MCF 10A (cell line): ENCODE data around the gene DOC2A. TPM values are rescaled to one million over a fixed set of nuclear protein-coding genes. Genes with fewer than 3 reads are reported as not detected.

Source experiments
- BruUV-seq: library from RNA; stranded (reverse); fragments of 400-500 nt; replicated peaks from 2 replicates; lab custom pipeline; 2021; lab: Mats Ljungman, UMichigan
- CTCF ChIA-PET: fragments of 300-600 bp; sonication (Branson Sonifier 250); formaldehyde crosslinking; extraction: SDS; loops from one replicate; lab custom pipeline; 2021; ENCODE audit warnings: antibody characterized with exemption, inconsistent platforms; lab: Yijun Ruan, JAX
- POLR2A ChIA-PET: fragments of 300-600, 350-650 bp; sonication (Branson Sonifier 250); formaldehyde crosslinking; extraction: SDS; loops from one replicate; lab custom pipeline; 2020; ENCODE audit warnings: antibody characterized with exemption, inconsistent platforms; lab: Yijun Ruan, JAX
- DNase-seq: peaks from one replicate; pipeline ENCODE4 v3.0.0-alpha.2; 2018; ENCODE audit not compliant: unreplicated experiment
- H3K27ac Mint-ChIP-seq: one replicate; pipeline ENCODE4 v1.8.0; 2022; ENCODE audit warnings: mild to moderate bottlenecking, low read depth, mixed read lengths; ENCODE audit not compliant: unreplicated experiment
- H3K27me3 Mint-ChIP-seq: one replicate; pipeline ENCODE4 v1.8.0; 2022; ENCODE audit warnings: mixed read lengths; ENCODE audit not compliant: insufficient read depth, unreplicated experiment
- H3K36me3 Mint-ChIP-seq: one replicate; pipeline ENCODE4 v1.8.0; 2022; ENCODE audit warnings: mild to moderate bottlenecking, moderate library complexity, mixed read lengths; ENCODE audit not compliant: insufficient read depth, unreplicated experiment
- H3K4me1 Mint-ChIP-seq: one replicate; pipeline ENCODE4 v1.8.0; 2022; ENCODE audit warnings: mixed read lengths; ENCODE audit not compliant: insufficient read depth, unreplicated experiment
- H3K4me3 Mint-ChIP-seq: one replicate; pipeline ENCODE4 v1.8.0; 2022; ENCODE audit warnings: mild to moderate bottlenecking, moderate library complexity, mixed read lengths; ENCODE audit not compliant: unreplicated experiment
- H3K9me3 Mint-ChIP-seq: one replicate; pipeline ENCODE4 v1.8.0; 2022; ENCODE audit warnings: mixed read lengths; ENCODE audit not compliant: unreplicated experiment
- intact Hi-C: fragments of 100-400 bp; cut with micrococcal nuclease; formaldehyde crosslinking; loops from 2 replicates; pipeline ENCODE4 v1.14.1; 2022
- total RNA-seq: library from RNA; stranded (reverse); gene quantifications from 2 replicates; pipeline ENCODE4 v1.2.3, GENCODE V29; 2022
- TF ChIP-seq, protein P1 (sequence below): fragments of 200-600 bp; IDR thresholded peaks from one replicate; pipeline ENCODE4 v1.8.0; 2022; ENCODE audit warnings: antibody characterized with exemption, mild to moderate bottlenecking; ENCODE audit not compliant: unreplicated experiment

DOC2A gene
- total RNA-seq, 1 experiment from 2014 or later, result 1.2 TPM

GRCh38 chr16:29972500-29972899 is 38.3 kb downstream of the DOC2A start:
- Mint-ChIP-seq H3K4me3 (no peak overlapping the region), H3K36me3 (peaks cover 41% of the 10 kb centered on the region), H3K27me3 (no peaks in the 10 kb centered on the region), H3K9me3 (no peaks in the 10 kb centered on the region), H3K27ac (peak overlapping the region; percentile 98), H3K4me1 (peaks cover 27% of the 10 kb centered on the region)
- ChIA-PET POLR2A (interaction anchor here (1.0 to 5.8 kb wide), 11 partner anchors 11 to 157 kb away, joined by 3 to 75 read pairs (median 6); partner anchors contain the start of genes ASPHD1, CDIPT, HIRIP3 and INO80E), CTCF (interaction anchor here (0.6 to 1.2 kb wide), 9 partner anchors 21 to 1657 kb away, joined by 3 to 6 read pairs (median 3); partner anchors contain the start of genes PAGR1, TBX6 and TLCD3B)
- TF ChIP-seq, protein P1, sequence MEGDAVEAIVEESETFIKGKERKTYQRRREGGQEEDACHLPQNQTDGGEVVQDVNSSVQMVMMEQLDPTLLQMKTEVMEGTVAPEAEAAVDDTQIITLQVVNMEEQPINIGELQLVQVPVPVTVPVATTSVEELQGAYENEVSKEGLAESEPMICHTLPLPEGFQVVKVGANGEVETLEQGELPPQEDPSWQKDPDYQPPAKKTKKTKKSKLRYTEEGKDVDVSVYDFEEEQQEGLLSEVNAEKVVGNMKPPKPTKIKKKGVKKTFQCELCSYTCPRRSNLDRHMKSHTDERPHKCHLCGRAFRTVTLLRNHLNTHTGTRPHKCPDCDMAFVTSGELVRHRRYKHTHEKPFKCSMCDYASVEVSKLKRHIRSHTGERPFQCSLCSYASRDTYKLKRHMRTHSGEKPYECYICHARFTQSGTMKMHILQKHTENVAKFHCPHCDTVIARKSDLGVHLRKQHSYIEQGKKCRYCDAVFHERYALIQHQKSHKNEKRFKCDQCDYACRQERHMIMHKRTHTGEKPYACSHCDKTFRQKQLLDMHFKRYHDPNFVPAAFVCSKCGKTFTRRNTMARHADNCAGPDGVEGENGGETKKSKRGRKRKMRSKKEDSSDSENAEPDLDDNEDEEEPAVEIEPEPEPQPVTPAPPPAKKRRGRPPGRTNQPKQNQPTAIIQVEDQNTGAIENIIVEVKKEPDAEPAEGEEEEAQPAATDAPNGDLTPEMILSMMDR, result no peak
- no peak for DNase-seq
- BruUV-seq, result no TSS peak
- intact Hi-C loops, result no loop called here

- Mint-ChIP-seq H3K27me3 (no peaks in the 10 kb centered on the region), H3K4me3 (no peak overlapping the region), H3K36me3 (peaks cover 46% of the 10 kb centered on the region), H3K4me1 (peaks cover 17% of the 10 kb centered on the region), H3K9me3 (no peaks in the 10 kb centered on the region), H3K27ac (no peak overlapping the region)
- intact Hi-C loops, result no loop called here
- CTCF ChIA-PET, result interaction anchor here (0.6 to 1.2 kb wide), 4 partner anchors 10 to 182 kb away, joined by 3 to 7 read pairs (median 4); partner anchors contain the start of gene TMEM219
- BruUV-seq, result no TSS peak
- no peak for DNase-seq
- POLR2A ChIA-PET, result interaction anchor here (0.7 to 5.8 kb wide), 2 partner anchors 9 to 45 kb away, joined by 3 to 75 read pairs; partner anchors contain the start of genes KCTD13 and TMEM219
- TF ChIP-seq, protein P1, result no peak
These were observed 39.5 kb downstream of the DOC2A start for GRCh38 chr16:29971304-29971703.

GRCh38 chr16:29968205-29968604 is 42.6 kb downstream of the DOC2A start:
- Mint-ChIP-seq H3K9me3 (no peaks in the 10 kb centered on the region), H3K4me3 (no peak overlapping the region), H3K36me3 (peaks cover 42% of the 10 kb centered on the region), H3K4me1 (peaks cover 3% of the 10 kb centered on the region), H3K27ac (no peak overlapping the region), H3K27me3 (no peaks in the 10 kb centered on the region)
- no TSS peak for BruUV-seq
- intact Hi-C loops, result no loop called here
- ChIA-PET POLR2A (interaction anchor here (1.4 kb wide), 1 partner anchor 41 kb away, joined by 5 read pairs; no protein-coding TSS in a partner anchor), CTCF (interaction anchor here (0.7 kb wide), 1 partner anchor 54 kb away, joined by 3 read pairs; no protein-coding TSS in a partner anchor)
- TF ChIP-seq, protein P1, result no peak
- DNase-seq, result no peak

DNA sequence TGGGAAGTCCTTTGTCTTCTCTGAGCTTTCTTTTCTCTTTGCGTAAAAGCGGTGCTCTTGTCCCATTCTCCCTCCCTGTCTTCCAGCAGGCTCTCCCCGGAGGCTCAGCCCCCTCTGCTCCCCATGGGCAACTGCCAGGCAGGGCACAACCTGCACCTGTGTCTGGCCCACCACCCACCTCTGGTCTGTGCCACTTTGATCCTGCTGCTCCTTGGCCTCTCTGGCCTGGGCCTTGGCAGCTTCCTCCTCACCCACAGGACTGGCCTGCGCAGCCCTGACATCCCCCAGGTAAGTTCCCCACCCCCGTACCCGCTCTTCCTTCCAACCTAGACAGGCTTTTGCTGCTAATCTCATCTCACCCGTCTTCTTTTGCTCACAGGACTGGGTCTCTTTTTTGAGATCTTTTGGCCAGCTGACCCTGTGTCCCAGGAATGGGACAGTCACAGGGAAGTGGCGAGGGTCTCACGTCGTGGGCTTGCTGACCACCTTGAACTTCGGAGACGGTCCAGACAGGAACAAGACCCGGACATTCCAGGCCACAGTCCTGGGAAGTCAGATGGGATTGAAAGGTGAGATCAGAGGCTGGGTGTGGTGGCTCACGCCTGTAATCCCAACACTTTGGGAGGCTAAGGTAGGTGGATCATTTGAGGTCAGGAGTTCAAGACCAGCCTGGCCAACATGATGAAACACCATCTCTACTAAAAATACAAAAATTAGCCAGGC is 47.6 kb downstream of the DOC2A start:
- CTCF ChIA-PET, result interaction anchor here (1.3 to 3.2 kb wide), 3 partner anchors 19 to 155 kb away, joined by 4 to 25 read pairs (median 7); partner anchors contain the start of gene KCTD13
- POLR2A ChIA-PET, result interaction anchor here (0.6 to 3.8 kb wide), 13 partner anchors 11 to 174 kb away, joined by 3 to 75 read pairs (median 4); partner anchors contain the start of genes ASPHD1, CDIPT, HIRIP3 and KCTD13
- intact Hi-C loops, result no loop called here
- TF ChIP-seq, protein P1, result no peak
- DNase-seq, result no peak
- no peaks in the 10 kb centered on the region for H3K9me3 Mint-ChIP-seq
- no peaks in the 10 kb centered on the region for H3K27me3 Mint-ChIP-seq
- peak overlapping the region; percentile 89 for H3K4me3 Mint-ChIP-seq
- H3K27ac Mint-ChIP-seq, result peak overlapping the region; percentile 77
- H3K4me1 Mint-ChIP-seq, result peaks cover 16% of the 10 kb centered on the region
- peaks cover 22% of the 10 kb centered on the region for H3K36me3 Mint-ChIP-seq
- BruUV-seq, result no TSS peak
